IMR-90 (cell line): ENCODE measurements around the gene C2orf74. TPM values are rescaled to one million over a fixed set of nuclear protein-coding genes. Genes with fewer than 3 reads are reported as not detected.

Experiments
- ATAC-seq: fragments of 200-7000 bp; cut with Tn5 transposase; 2 replicates; pipeline ENCODE4 v1.9.1; 2020; ENCODE audit warnings: low read depth, mild to moderate bottlenecking, moderate library complexity
- BruUV-seq: library from RNA; stranded (reverse); fragments of 400-500 nt; replicated peaks from 2 replicates; lab custom pipeline; 2021; lab: Mats Ljungman, UMichigan
- CTCF ChIA-PET: fragments of 300-600 bp; formaldehyde crosslinking; extraction: SDS; loops from one replicate; lab custom pipeline; 2021; ENCODE audit warnings: antibody characterized with exemption; lab: Yijun Ruan, JAX
- POLR2A ChIA-PET: fragments of 300-600 bp; sonication (Branson Sonifier 250); formaldehyde crosslinking; loops from one replicate; lab custom pipeline; 2022; ENCODE audit warnings: antibody characterized with exemption; ENCODE audit not compliant: unreplicated experiment; lab: Charles Lee
- DNase-seq: peaks from one replicate; pipeline ENCODE4 v3.0.0; 2013
- H2AFZ ChIP-seq: replicated peaks from 2 replicates; pipeline ENCODE3; 2013; ENCODE audit warnings: low read length, mild to moderate bottlenecking; ENCODE audit not compliant: poor library complexity
- H2AK5ac ChIP-seq: 2 replicates; pipeline ENCODE4 v1.6.1; 2013; ENCODE audit warnings: low read depth, low read length, inconsistent platforms
- H2AK9ac ChIP-seq: replicated peaks from 2 replicates; pipeline ENCODE3; 2013; ENCODE audit warnings: mild to moderate bottlenecking, low read depth, low read length, moderate library complexity; ENCODE audit not compliant: poor library complexity
- H2BK120ac ChIP-seq: 2 replicates; pipeline ENCODE4 v1.6.1; 2013; ENCODE audit warnings: low read depth, low read length, inconsistent platforms
- H2BK15ac ChIP-seq: 3 replicates; pipeline ENCODE4 v1.6.1; 2013; ENCODE audit warnings: low read depth, low read length, inconsistent platforms
- H2BK20ac ChIP-seq: 2 replicates; pipeline ENCODE4 v1.6.1; 2013; ENCODE audit warnings: low read depth, mild to moderate bottlenecking, inconsistent platforms, low read length, moderate library complexity
- H2BK5ac ChIP-seq: 2 replicates; pipeline ENCODE4 v1.6.1; 2013; ENCODE audit warnings: mild to moderate bottlenecking, low read depth, low read length, inconsistent platforms; ENCODE audit not compliant: poor library complexity, severe bottlenecking
- H3K14ac ChIP-seq: replicated peaks from 2 replicates; pipeline ENCODE4 v1.6.1; 2013; ENCODE audit warnings: low read depth, low read length, inconsistent platforms
- H3K18ac ChIP-seq: 2 replicates; pipeline ENCODE4 v1.6.1; 2013; ENCODE audit warnings: low read depth, low read length, control low read depth
- H3K23ac ChIP-seq: 2 replicates; pipeline ENCODE4 v1.6.1; 2013; ENCODE audit warnings: low read depth, low read length, inconsistent platforms
- H3K27ac ChIP-seq: 2 replicates; pipeline ENCODE4 v1.5.1; 2013; ENCODE audit warnings: mild to moderate bottlenecking, control low read depth, low read length; ENCODE audit not compliant: insufficient read depth
- H3K27me3 ChIP-seq: 2 replicates; pipeline ENCODE4 v1.6.1; 2013; ENCODE audit warnings: low read length; ENCODE audit not compliant: control insufficient read depth, insufficient read depth
- H3K36me3 ChIP-seq: 2 replicates; pipeline ENCODE4 v1.6.1; 2013; ENCODE audit warnings: low read length, mixed read lengths; ENCODE audit not compliant: control insufficient read depth, insufficient read depth
- H3K4ac ChIP-seq: 2 replicates; pipeline ENCODE4 v1.6.1; 2013; ENCODE audit warnings: low read depth, low read length, inconsistent platforms
- H3K4me1 ChIP-seq: 2 replicates; pipeline ENCODE4 v1.6.1; 2013; ENCODE audit warnings: low read length, mixed read lengths; ENCODE audit not compliant: control insufficient read depth, insufficient read depth
- H3K4me2 ChIP-seq: 2 replicates; pipeline ENCODE4 v1.6.1; 2013; ENCODE audit warnings: low read depth, mild to moderate bottlenecking, control low read depth, low read length, moderate library complexity
- H3K4me3 ChIP-seq: 2 replicates; pipeline ENCODE4 v1.5.1; 2013; ENCODE audit warnings: low read depth, mild to moderate bottlenecking, control low read depth, low read length, moderate library complexity; ENCODE audit not compliant: insufficient read depth
- H3K56ac ChIP-seq: 2 replicates; pipeline ENCODE4 v1.6.1; 2013; ENCODE audit warnings: low read length, inconsistent platforms; ENCODE audit not compliant: insufficient read depth; ENCODE audit errors: extremely low read depth
- H3K79me1 ChIP-seq, 2 experiments: 2 replicates each; pipeline ENCODE4 v1.6.1; 2013; ENCODE audit warnings: low read length in 2 of 2, inconsistent platforms in 1 of 2, low read depth in 1 of 2
- H3K9ac ChIP-seq: 2 replicates; pipeline ENCODE4 v1.6.1; 2013; ENCODE audit warnings: low read depth, low read length, control low read depth
- H3K9me1 ChIP-seq: 2 replicates; pipeline ENCODE4 v1.6.1; 2013; ENCODE audit warnings: low read length, inconsistent platforms; ENCODE audit not compliant: insufficient read depth
- H3K9me3 ChIP-seq: 2 replicates; pipeline ENCODE4 v1.6.1; 2013; ENCODE audit warnings: low read length; ENCODE audit not compliant: control insufficient read depth, insufficient read depth
- H4K20me1 ChIP-seq: 2 replicates; pipeline ENCODE4 v1.6.1; 2013; ENCODE audit warnings: low read length, inconsistent platforms; ENCODE audit not compliant: insufficient read depth
- H4K5ac ChIP-seq: 2 replicates; pipeline ENCODE4 v1.6.1; 2013; ENCODE audit warnings: mild to moderate bottlenecking, low read depth, low read length, control low read depth
- H4K8ac ChIP-seq, 2 experiments: 2 replicates each; pipeline ENCODE4 v1.6.1; 2013; ENCODE audit warnings: low read depth in 2 of 2, low read length in 2 of 2, control low read depth in 1 of 2, inconsistent platforms in 1 of 2
- H4K91ac ChIP-seq: 2 replicates; pipeline ENCODE4 v1.6.1; 2013; ENCODE audit warnings: low read depth, low read length, inconsistent platforms; ENCODE audit not compliant: insufficient read depth
- CEBPB ChIP-seq: IDR thresholded peaks from 2 replicates; pipeline ENCODE4 v1.6.1; 2012; ENCODE audit warnings: low read depth, low read length, improper control_type of control experiment
- CHD1 ChIP-seq: IDR thresholded peaks from 2 replicates; pipeline ENCODE4 v1.6.1; 2012; ENCODE audit warnings: low read depth, low read length, improper control_type of control experiment
- MAFK ChIP-seq: IDR thresholded peaks from 2 replicates; pipeline ENCODE4 v1.6.1; 2012; ENCODE audit warnings: low read depth, low read length, improper control_type of control experiment
- MAZ ChIP-seq: IDR thresholded peaks from 2 replicates; pipeline ENCODE4 v1.6.1; 2012; ENCODE audit warnings: low read depth, mild to moderate bottlenecking, low read length, improper control_type of control experiment, moderate library complexity, borderline replicate concordance
- MXI1 ChIP-seq: IDR thresholded peaks from 2 replicates; pipeline ENCODE4 v1.6.1; 2012; ENCODE audit warnings: low read depth, mild to moderate bottlenecking, low read length, moderate library complexity, borderline replicate concordance
- NFE2L2 ChIP-seq: fragments of 150-350 bp; IDR thresholded peaks from 2 replicates; pipeline ENCODE4 v1.6.1; 2016; ENCODE audit warnings: low read depth, mild to moderate bottlenecking, low read length
- POLR2A ChIP-seq: IDR thresholded peaks from 2 replicates; pipeline ENCODE4 v1.6.1; 2012; ENCODE audit warnings: mild to moderate bottlenecking, low read depth, low read length
- RAD21 ChIP-seq: IDR thresholded peaks from 2 replicates; pipeline ENCODE4 v1.6.1; 2012; ENCODE audit warnings: low read length, improper control_type of control experiment
- RCOR1 ChIP-seq: IDR thresholded peaks from 2 replicates; pipeline ENCODE4 v1.6.1; 2012; ENCODE audit warnings: mild to moderate bottlenecking, low read length, improper control_type of control experiment; ENCODE audit not compliant: insufficient replicate concordance
- RFX5 ChIP-seq: IDR thresholded peaks from 2 replicates; pipeline ENCODE4 v1.8.0; 2012; ENCODE audit warnings: low read depth, mild to moderate bottlenecking, low read length, moderate library complexity
- SMC3 ChIP-seq: fragments of 150-350 bp; IDR thresholded peaks from 2 replicates; pipeline ENCODE4 v1.6.1; 2016; ENCODE audit warnings: low read depth, mild to moderate bottlenecking, antibody characterized with exemption, low read length, moderate library complexity
- WGBS, 2 experiments: methylation state at CpG; one replicate each; pipeline versions ENCODE4 v1.1.5 to v1.1.7; 2013; ENCODE audit warnings: missing lambda C conversion rate in 2 of 2; ENCODE audit not compliant: insufficient read length in 1 of 2; ENCODE audit errors: extremely low coverage in 2 of 2; 5-methylcytosine and 5-hydroxymethylcytosine counted together
- dilution Hi-C: fragments of 300-500 bp; cut with HindIII; formaldehyde crosslinking; loops from one replicate; pipeline ENCODE4 v1.14.3; 2018; ENCODE audit warnings: low sequenced_read_pairs; ENCODE audit not compliant: unreplicated experiment
- in situ Hi-C: fragments of 300-500 bp; cut with MboI; formaldehyde crosslinking; loops from 3 replicates; pipeline ENCODE4 v1.14.3; 2019; ENCODE audit warnings: low sequenced_read_pairs, inconsistent platforms, mixed read lengths
- intact Hi-C: fragments of 100-400 bp; cut with micrococcal nuclease; formaldehyde crosslinking; loops from 2 replicates; pipeline ENCODE4 v1.10.0; 2022
- polyA plus RNA-seq, 3 experiments: library from polyadenylated mRNA; depleted of rRNA; stranded (reverse); fragments of >200 nt; gene quantifications; 2 replicates each; pipeline ENCODE4 v1.2.3, GENCODE V29; 2012; ENCODE audit warnings: low replicate concordance in 1 of 3
- total RNA-seq: library from RNA; depleted of rRNA; stranded (reverse); fragments of >200 nt; gene quantifications from 2 replicates; pipeline ENCODE4 v1.2.3, GENCODE V29; 2012
- TF ChIP-seq, protein P1 (sequence below): fragments of 150-350 bp; IDR thresholded peaks from 2 replicates; pipeline ENCODE4 v1.6.1; 2016; ENCODE audit warnings: low read depth, mild to moderate bottlenecking, low read length, moderate library complexity, borderline replicate concordance
- TF ChIP-seq, protein P2 (sequence below): conservative IDR thresholded peaks from 2 replicates; pipeline ENCODE4 v1.5.1; 2012; ENCODE audit warnings: mild to moderate bottlenecking, low read depth, low read length, improper control_type of control experiment
- TF ChIP-seq, protein P3 (sequence below): fragments of 150-350 bp; IDR thresholded peaks from 2 replicates; pipeline ENCODE4 v1.6.1; 2017; ENCODE audit warnings: mild to moderate bottlenecking, antibody characterized with exemption, low read length, low read depth

The C2orf74 gene
- total and polyA plus RNA-seq, 2 of the 4 experiments (the other 2 are of a cell fraction): 8.4 to 21.9 TPM

DNA sequence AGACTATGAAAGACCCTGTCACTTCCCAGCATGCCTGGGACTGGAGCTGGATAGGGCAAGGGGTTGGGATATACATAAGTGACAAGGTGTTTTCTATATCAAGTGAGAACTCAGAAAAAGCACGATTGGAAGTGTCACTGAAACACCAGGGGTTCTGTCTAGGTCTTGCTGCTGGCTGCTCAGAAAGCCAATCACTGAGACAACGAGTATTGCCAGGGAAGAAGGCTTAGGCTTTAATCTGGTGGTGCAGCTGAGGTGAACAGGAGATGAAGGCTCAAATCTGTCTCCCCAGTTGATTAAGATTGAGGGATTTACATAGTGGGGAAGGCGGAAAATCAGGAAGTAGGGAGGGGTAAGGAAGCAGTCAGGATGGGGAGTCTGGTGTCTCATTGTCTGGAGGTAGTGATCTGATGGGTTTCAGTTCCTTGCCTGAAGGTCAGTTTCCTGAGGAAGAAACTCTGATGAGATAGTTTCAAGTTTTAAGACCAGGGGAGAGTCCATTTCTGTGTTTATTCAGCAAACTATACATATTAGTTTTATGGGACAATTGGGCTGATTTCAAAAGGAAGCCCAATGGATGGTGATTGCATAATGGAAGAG is 3.5 kb upstream of the C2orf74 start:
- Histone ChIP-seq H3K27ac (no peak overlapping the region), H3K14ac (no peak overlapping the region), H3K9me1 (no peaks in the 10 kb centered on the region), H3K18ac (no peak overlapping the region), H3K4ac (no peak overlapping the region), H3K9me3 (no peaks in the 10 kb centered on the region), H2BK120ac (no peak overlapping the region), H3K79me1 (no peaks in the 10 kb centered on the region; a peak in 1 of 4 replicates), H4K20me1 (no peaks in the 10 kb centered on the region), H3K23ac (no peak overlapping the region), H3K27me3 (no peaks in the 10 kb centered on the region), H4K8ac (no peak overlapping the region), H3K56ac (no peak overlapping the region), H4K91ac (no peak overlapping the region), H3K36me3 (peaks cover 12% of the 10 kb centered on the region; the same call in 1 of the 2 replicates), H2BK15ac (no peak overlapping the region), H2AFZ (no peak overlapping the region), H3K4me3 (no peak overlapping the region), H2AK5ac (no peak overlapping the region), H2BK5ac (no peak overlapping the region), H2BK20ac (no peak overlapping the region), H3K4me2 (no peak overlapping the region), H2AK9ac (no peak overlapping the region), H3K9ac (no peak overlapping the region), H4K5ac (no peak overlapping the region), H3K4me1 (no peaks in the 10 kb centered on the region)
- TF ChIP-seq MAZ (no peak), MAFK (no peak), CEBPB (no peak), RCOR1 (no peak), RFX5 (no peak), POLR2A (no peak), SMC3 (no peak), CHD1 (no peak), NFE2L2 (no peak), RAD21 (no peak), MXI1 (no peak)
- TF ChIP-seq, protein P1, sequence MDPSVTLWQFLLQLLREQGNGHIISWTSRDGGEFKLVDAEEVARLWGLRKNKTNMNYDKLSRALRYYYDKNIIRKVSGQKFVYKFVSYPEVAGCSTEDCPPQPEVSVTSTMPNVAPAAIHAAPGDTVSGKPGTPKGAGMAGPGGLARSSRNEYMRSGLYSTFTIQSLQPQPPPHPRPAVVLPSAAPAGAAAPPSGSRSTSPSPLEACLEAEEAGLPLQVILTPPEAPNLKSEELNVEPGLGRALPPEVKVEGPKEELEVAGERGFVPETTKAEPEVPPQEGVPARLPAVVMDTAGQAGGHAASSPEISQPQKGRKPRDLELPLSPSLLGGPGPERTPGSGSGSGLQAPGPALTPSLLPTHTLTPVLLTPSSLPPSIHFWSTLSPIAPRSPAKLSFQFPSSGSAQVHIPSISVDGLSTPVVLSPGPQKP: no peak
- TF ChIP-seq, protein P2, sequence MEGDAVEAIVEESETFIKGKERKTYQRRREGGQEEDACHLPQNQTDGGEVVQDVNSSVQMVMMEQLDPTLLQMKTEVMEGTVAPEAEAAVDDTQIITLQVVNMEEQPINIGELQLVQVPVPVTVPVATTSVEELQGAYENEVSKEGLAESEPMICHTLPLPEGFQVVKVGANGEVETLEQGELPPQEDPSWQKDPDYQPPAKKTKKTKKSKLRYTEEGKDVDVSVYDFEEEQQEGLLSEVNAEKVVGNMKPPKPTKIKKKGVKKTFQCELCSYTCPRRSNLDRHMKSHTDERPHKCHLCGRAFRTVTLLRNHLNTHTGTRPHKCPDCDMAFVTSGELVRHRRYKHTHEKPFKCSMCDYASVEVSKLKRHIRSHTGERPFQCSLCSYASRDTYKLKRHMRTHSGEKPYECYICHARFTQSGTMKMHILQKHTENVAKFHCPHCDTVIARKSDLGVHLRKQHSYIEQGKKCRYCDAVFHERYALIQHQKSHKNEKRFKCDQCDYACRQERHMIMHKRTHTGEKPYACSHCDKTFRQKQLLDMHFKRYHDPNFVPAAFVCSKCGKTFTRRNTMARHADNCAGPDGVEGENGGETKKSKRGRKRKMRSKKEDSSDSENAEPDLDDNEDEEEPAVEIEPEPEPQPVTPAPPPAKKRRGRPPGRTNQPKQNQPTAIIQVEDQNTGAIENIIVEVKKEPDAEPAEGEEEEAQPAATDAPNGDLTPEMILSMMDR: no peak
- TF ChIP-seq, protein P3, sequence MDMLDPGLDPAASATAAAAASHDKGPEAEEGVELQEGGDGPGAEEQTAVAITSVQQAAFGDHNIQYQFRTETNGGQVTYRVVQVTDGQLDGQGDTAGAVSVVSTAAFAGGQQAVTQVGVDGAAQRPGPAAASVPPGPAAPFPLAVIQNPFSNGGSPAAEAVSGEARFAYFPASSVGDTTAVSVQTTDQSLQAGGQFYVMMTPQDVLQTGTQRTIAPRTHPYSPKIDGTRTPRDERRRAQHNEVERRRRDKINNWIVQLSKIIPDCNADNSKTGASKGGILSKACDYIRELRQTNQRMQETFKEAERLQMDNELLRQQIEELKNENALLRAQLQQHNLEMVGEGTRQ: no peak
- POLR2A ChIA-PET: no interaction called here
- in situ Hi-C loops (no loop called here), dilution Hi-C loops (no loop called here), intact Hi-C loops (no loop called here)
- BruUV-seq: no TSS peak
- DNase-seq (no peak), ATAC-seq (no peak)
- CTCF ChIA-PET: no interaction called here
- WGBS, 2 experiments: 41% methylated on average over 3 of the region's 3 CpGs; no CpG with 5 or more reads in 1 of the 2 experiments
